A204.1 (cell line): ENCODE data around the gene XRCC5.
"Not testable (repeated sequence)": the region's sequence is repeated elsewhere in the genome, so short reads cannot be mapped to it uniquely, and the experiment has no call there.

Experiments used
- FAIRE-seq: peaks from 2 replicates; lab custom pipeline; 2012; peaks lifted over from hg19 to GRCh38; lab: Jason Lieb, UNC

XRCC5 gene

DNA sequence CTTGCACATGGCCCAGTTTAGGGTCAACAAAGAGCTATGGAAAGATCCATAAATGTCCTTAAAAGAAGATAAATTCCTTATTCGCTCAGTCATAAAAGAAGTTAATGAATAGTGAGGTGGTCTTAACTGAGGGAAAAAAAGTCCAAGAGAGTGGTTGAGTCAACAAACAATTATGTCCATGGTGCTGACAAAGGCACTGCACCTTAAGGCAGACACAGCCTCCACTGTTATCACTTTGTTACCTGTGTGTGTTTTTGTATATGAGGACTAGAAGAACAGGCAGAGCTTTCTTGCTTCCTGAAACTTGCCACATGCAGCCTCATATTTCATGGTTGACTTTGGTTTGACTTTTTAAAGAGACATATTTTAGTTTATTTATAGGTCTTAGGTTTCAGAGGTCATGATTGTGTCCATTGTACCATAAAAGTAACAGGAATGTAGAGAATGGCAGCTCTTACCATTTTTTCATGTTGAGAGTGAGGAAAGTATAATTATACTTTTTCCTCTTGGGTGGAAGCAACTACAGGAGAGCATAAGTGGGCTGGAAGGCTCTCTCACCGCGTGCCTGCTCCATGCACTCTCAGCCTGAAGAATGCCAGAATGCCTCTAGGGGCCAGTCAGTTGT, 93.6 kb downstream of the XRCC5 start:
- FAIRE-seq = no peak

DNA sequence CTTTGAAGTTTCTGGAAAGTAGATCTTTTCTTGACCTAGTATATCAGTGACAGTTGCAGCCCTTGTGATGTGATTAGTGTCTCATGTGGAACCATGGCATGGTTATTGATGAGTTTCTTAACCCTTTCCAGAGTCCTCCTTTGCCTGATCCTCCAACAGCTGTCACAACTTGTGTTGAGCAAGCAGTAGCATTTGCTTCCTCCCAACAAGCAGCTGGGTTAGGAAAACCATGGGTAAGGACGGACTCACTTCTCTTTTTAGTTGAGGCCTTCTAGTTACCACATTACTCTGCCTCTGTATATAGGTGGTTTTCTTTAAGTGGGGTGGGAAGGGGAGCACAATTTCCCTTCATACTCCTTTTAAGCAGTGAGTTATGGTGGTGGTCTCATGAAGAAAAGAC, 96.3 kb downstream of the XRCC5 start:
- no peak for FAIRE-seq

DNA sequence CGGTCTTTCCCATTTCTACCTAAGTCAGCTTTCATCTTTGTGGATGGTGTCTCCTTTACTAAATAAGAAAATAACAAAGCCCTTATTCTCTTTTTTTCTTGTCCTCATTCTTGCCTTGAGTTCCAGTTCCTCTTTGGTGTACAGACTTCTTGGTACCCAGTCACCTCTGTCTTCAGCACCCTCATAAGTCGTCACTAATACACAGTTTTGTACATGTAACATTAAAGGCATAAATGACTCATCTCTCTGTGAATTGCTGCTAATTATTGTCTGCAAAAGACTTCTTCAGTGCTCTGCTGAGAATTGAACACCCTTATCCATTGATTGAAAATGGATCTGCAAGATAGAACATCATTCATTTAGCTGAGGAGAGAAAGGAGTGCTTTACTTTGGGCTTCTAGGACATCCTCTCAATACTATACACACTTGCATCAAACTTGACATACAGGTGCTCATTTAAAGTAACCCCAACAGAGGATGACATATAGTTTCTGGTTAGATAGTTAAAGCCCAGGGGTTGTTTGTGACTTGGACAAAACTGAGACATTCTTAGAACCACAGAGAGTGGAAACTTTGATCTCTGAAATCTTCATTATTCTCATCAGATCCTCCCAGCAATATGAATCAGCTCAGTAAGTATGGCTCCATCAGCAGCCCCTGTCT, 97.0 kb downstream of the XRCC5 start:
- no peak for FAIRE-seq

DNA sequence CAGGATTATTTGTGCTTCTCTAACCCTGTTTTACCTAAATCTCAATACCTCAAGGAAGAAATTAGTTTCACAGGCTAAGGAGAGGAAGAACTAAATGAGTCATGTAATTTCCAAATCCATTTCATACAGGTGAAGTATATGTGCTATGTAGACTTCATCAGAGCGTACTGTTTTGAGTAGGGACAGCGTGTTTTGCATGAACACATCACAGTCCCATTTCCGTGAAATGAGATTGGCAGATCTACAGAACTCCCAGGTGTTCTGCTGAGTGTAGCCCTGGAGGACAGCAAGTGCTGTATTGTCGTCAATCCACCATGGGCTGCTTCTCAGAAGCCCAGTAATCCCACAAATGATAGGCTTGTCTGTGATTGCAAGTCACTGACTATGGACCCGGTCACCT, 97.7 kb downstream of the XRCC5 start:
- no peak for FAIRE-seq

DNA sequence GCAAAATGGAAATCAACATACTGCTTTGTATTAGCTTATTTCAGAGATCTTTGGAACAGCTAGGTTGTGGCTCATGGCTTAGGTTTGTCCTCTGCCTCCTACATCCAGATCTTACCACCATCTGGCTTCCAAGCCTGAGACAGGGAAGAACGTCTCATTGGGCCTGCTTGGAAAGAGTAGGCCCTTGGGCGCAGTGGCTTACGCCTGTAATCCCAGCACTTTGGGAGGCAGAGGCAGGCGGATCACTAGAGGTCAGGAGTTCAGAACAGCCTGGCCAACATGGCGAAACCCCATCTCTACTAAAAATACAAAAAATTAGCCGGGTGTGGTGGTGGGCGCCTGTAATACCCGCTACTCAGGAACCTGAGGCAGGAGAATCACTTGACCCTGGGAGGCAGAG, 99.5 kb downstream of the XRCC5 start:
- FAIRE-seq = not testable (repeated sequence)

DNA sequence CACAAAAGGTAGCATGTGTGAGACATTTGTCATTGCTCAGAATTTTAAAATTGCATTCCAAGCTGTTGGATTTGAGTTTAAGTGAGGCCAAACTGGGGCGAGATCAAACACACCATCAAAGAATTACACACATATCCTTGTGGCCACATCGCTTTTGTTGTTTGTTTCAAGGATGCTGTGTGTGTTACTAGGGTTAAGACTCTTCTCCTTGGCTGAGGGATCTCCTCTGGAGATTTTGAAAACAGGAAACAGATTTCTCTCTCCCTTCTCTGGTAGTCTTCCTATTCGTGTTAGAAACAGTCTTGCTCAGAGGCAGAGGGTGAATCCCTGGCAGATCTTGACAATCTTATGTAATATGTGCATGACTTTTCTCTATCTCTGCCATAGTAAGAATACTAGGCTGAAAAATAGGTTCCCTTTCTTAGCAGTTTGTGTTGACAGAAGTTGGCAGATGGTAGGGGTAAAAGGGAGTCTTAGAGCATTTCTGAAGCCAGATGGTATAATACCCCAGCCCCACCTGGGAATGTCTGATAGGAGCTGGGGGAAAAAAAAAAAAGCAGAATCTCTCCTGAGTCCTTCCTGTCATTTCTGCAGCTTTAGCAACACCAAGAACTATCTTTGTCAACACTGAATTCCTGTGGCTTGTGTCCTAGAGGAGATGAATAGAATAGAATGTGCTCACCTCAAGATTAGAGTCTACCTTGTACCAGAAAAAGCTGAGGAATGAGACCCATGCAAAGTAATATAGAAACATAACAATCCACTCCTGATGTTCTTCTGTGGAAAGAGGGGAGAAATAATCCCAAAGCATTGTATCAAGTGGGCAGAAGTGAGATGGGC, 101.8 kb downstream of the XRCC5 start:
- FAIRE-seq = no peak

DNA sequence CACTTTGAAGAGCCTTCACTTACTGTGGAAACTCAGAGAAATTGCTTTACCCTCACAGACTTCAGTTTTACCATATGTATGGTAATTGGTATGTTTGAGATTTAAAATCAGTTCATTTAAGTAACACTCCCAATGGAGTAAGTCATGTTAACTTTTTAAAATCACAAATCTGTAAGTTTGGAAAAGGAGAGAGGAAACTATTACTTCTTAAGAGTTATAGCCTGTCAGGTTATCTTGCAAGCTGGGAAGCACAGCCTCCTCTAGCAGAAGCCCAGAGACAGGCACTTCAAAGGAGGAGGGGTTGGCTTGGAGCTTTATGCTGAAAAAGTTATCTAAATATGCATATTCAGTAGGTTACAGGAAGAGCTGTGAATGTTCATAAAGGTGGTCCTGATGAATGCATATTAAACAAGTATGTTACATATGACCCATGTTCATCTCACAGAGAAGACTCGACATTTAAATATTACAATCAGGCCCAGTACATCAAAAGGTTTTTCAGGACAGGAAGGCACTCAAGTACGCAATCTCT, 102.5 kb downstream of the XRCC5 start:
- no peak for FAIRE-seq

DNA sequence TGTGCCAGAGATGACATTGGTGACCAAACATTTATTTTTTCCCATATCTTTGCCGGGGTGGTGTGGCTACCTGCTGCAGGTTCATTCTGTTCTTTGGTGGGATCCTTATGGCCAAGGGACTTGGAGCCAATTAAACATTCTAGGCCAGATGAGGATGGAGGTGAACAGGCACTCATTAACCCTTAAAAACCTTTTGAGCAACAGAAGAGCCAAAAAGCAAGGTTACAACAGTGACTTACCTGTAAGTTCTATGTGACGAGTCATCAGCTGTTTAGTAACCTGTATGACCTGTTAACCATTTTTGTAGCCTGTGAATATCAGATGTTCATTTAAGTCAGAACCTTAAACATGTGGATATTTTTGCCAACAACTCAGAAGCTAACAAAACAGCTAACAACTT, 105.6 kb downstream of the XRCC5 start:
- FAIRE-seq = no peak

DNA sequence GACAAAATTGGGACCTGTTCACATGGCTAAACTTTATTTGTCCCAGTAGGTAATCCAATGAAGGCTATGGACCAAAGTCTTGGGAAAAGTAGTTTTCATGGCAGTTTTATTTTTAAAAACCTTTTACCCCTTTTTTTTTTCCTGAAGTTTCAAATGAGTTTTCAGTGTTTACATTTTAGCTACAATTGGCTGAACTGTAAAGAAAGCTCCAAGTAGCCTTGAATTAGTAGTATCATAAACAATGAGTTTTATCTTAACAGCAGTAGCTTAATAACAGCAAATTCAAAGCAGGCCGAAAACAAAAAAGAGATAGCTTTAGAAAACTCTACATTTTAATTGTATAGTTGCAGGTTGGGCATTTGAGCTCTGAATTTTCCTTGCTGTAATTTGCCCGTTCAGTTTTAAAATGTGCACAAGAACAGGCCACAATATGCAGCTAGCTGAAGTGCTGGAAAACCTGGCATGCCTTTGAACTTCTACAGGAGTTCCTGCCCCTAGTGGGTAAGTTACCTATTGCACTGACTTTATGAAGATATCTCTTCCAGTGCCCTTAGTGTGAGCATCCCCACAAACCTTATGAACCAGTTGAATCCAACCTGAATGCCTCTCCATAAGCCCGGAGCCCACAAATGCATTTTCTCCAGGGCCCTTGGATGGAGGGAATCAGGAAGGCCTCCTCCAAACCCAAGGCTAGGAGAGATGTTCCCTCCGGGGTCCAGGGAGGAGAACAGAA, 106.7 kb downstream of the XRCC5 start:
- FAIRE-seq = no peak

DNA sequence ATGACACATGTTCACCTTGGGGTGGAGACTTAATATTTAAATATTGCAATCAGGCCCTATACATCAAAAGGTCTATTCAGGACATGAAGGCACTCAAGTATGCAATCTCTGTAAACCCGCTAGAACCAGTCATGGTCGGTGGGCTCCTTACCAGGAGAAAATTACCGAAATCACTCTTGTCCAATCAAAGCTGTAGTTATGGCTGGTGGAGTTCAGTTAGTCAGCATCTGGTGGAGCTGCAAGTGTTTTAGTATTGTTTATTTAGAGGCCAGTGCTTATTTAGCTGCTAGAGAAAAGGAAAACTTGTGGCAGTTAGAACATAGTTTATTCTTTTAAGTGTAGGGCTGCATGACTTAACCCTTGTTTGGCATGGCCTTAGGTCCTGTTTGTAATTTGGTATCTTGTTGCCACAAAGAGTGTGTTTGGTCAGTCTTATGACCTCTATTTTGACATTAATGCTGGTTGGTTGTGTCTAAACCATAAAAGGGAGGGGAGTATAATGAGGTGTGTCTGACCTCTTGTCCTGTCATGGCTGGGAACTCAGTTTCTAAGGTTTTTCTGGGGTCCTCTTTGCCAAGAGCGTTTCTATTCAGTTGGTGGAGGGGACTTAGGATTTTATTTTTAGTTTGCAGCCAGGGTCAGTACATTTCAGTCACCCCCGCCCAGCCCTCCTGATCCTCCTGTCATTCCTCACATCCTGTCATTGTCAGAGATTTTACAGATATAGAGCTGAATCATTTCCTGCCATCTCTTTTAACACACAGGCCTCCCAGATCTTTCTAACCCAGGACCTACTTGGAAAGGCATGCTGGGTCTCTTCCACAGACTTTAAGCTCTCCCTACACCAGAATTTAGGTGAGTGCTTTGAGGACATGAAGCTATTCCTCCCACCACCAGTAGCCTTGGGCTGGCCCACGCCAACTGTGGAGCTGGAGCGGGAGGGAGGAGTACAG, 108.1 kb downstream of the XRCC5 start:
- no peak for FAIRE-seq

DNA sequence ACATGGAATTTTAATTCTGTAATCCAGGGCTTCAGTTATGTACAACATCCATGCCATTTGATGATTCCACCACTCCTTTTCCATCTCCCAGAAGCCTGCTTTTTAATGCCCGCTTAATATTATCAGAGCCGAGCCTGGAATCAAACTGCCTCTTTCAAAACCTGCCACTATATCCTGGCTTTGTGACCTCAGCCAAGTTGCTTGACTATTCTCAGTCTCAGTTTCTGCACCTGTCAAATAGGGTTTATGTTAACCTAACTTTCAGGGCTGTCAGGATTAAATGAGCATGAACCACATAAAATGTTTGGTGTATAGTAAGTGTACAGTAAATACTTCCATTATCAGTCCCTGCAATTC, 108.7 kb downstream of the XRCC5 start:
- FAIRE-seq = no peak

DNA sequence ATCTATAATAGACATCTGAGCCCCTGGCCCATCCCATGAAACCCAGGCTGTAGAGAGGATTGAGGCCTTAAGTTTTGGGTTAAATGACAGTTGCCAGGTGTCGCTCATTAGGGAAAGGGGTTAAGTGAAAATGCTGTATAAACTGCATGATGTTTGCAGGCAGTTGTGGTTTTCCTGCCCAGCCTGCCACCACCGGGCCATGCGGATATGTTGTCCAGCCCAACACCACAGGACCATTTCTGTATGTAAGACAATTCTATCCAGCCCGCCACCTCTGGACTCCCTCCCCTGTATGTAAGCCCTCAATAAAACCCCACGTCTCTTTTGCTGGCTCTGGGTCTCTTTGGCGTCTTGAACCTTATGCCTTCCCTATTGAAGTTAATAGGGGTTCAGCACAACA, 110.7 kb downstream of the XRCC5 start:
- FAIRE-seq = no peak

DNA sequence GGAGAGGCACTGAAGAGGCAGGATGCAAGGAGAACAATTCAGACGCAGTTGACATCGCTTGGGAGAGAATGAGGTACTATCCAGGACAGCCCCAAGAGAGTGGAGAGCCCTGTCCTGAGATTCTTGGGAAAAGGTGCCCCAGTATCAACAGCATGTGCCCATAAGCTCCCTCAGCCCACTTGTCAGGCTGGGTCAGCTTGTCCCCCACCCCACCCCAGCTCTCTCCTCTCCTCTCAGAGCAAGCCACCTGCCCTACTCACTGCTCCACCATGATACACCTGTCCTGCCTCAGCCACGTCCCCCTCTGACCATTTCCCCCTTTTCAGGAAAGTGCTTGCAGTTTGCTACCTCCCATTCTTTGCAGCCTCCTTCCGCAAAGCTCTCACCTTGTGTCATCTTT, 111.8 kb downstream of the XRCC5 start:
- FAIRE-seq = no peak

DNA sequence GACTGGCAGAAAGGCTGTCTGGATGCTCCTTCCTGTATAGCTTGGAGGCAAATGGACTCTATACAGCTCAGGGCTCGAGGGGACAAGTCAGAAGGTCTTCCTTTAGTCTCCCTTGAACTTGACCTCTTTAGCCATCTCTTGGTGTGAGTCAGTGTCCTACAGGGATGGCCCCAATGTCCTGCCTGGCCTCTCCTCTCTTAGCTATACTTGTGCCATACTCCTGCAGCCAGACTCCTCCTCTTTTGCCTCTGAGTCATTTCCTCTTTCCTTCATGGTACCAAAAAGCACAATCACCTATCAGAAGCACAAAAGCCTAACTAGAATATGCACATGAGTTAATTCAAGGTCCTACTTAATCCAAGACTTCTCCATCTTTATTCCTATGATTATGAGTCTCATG, 112.7 kb downstream of the XRCC5 start:
- FAIRE-seq = no peak

DNA sequence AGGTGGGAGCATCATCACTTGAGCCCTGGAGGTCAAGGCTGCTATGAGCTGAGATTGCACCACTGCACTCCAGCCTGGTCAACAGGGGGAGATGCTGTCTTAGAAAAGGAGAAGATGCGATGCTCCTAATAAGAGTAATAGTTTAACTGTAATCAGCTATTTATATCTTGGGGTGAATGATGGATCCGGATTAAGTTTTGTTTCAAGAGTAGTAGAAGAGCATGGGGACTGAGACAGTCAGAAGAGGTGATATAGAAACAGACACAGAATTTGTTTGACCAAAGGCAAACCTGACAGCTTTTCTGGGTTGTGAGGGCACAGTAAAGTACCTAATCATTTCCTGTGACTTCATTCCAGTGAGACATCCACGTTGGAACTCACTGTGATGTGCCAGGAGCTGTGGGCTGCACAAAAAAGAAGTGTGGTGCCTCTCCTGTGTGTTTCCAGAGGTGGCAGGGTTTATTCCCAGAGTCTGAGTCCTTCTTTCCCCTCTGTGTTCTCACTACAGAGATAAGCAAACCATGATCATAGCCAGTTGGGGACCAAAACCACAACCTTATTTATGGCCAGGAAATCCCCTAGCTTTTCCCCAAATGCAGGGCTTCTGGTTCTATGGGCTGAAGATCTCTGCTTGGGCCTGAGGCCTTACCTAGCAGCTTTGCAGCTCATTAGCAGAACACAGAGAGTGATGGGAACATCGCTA, 113.7 kb downstream of the XRCC5 start:
- no peak for FAIRE-seq

DNA sequence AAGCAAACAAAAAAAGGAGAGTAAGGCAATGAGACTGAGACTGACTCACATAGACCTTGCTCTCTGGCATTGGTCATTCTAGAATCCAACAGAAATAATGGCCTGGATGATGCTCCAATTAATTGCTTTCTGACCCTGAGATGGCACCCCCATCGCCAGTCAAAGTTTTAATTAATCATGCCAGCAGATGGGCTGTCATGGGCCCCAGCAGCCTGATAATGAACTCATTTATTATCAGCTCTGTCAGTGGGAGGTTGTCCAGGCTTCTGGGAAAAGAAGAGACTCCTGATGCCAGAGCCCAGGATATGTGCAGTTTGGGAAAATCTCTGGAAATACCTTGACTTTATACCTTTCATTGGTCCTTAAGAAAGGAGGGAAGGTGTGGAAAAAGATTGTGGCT, 115.2 kb downstream of the XRCC5 start:
- FAIRE-seq = no peak

DNA sequence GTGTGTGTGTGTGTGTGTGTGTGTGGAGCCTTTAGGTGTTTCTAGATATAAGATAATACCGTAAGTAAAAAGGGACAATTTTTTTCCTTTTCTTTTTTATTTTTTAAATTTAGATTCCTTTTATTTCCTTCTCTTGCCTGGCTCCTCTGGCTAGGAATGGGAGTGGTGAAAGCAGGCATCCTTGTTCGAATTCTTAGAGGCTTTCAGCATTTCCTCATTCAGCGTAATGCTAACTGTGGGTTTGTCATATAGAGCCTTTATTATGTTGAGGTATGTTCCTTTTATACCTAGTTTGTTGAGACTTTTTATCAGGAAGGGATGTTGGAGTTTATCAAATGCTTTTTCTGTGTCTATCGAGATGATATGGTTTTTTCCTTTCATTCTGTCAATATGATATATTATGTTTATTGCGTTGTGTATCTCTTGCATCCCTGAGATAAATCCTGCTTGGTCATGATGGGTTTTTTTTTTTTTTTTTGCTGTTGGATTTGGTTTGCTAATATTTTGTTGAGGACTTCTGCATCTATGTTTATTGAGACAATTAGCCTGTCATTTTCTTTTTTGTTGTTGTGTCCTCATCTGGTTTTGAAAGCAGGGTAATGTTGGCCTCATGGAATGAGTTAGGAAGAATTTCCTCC, 120.2 kb downstream of the XRCC5 start:
- FAIRE-seq = no peak

DNA sequence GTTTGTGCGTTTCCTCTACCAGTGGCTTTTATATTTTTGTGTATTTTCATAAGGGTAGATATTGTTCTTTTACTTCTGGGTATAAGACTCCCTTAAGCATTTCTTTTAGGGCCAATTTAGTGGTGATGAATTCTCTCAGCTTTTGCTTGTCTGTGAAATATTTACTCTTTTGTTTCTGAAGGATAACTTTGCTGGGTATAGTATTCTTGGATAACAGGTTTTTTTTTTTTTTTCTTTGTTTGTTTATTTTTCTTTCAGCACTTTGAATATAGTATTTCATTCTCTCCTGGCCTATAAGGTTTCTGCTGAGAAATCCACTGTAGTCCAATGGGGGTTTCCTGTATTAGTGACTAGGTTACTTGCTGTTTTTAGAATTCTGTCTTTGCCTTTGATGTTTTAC, 122.7 kb downstream of the XRCC5 start:
- no peak for FAIRE-seq

DNA sequence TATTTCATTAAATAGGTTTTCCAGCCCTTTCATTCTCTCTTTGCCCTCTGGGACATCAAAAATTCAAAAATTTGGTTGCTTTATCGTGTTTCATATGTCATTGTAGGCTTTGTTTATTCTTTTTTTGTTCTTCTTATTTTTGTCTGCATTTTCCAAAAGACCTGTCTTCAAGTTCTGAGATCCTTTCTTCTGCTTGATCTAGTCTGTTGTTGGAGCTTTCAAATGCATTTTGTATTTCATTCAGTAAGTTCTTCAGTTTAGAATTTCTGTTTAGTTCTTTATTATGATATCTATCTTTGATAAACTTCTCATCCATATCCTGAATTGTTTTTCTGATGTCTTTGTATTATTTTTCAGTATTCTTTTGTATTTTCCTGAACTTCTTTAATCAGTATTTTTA, 123.6 kb downstream of the XRCC5 start:
- no peak for FAIRE-seq

DNA sequence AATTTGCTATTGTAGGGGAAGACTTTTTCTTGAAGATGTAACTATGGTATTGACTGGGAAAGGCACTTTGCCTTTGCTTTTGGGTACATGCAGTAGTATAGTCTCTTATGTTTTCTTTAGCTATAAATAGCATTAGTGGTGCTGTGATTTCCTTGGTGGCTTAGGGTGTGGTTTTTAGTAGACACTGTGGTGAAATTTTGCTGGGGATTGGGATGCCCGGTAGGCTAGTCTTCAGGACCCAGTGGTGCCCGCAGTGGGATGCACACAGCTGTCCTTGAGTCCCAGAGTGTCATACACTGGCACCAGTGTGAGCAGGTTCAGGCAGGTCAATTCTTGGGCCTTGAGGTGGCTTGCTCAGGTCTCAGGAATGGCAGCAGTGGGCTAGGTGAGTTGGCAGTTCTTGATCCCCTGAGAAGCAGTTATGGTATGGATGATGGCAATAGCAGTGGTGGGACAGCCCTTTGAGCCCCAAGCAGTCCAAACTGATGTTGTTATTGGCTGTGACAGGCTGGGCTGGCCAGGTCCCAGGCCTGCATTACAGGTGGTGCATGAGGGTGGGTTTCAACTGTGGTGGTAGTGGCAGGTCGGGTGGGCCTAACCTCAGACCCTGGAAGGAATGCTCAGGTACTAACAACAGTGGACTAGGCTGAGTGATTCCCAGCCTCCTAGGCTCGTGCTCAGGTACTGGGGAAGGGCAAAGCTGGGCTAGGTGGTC, 124.3 kb downstream of the XRCC5 start:
- FAIRE-seq = no peak
